Neuronal stem cell (in vitro differentiated cells): Measurements from ENCODE around the gene GNAS.

Source experiments
- DNase-seq: peaks from one replicate; pipeline ENCODE4 v3.0.0-alpha.2; 2013; ENCODE audit warnings: low spot score
- H2AFZ ChIP-seq: one replicate; pipeline ENCODE4 v1.6.1; 2013; ENCODE audit warnings: mild to moderate bottlenecking, low read length, inconsistent platforms
- H2AK5ac ChIP-seq: 2 replicates; pipeline ENCODE4 v1.6.1; 2013; ENCODE audit warnings: low read depth, mild to moderate bottlenecking, inconsistent platforms, low read length, moderate library complexity, mixed read lengths
- H2BK120ac ChIP-seq: 2 replicates; pipeline ENCODE4 v1.6.1; 2013; ENCODE audit warnings: low read depth, mild to moderate bottlenecking, inconsistent platforms, low read length, moderate library complexity, mixed read lengths
- H2BK12ac ChIP-seq: one replicate; pipeline ENCODE4 v1.6.1; 2013; ENCODE audit warnings: low read length, inconsistent platforms
- H2BK15ac ChIP-seq: 2 replicates; pipeline ENCODE4 v1.6.1; 2013; ENCODE audit warnings: mild to moderate bottlenecking, low read length, inconsistent platforms, mixed read lengths
- H2BK5ac ChIP-seq: one replicate; pipeline ENCODE4 v1.6.1; 2013; ENCODE audit warnings: inconsistent platforms, mild to moderate bottlenecking, low read length, moderate library complexity
- H3K14ac ChIP-seq: one replicate; pipeline ENCODE4 v1.6.1; 2013; ENCODE audit warnings: low read length, inconsistent platforms
- H3K18ac ChIP-seq: 2 replicates; pipeline ENCODE4 v1.6.1; 2013; ENCODE audit warnings: low read length, inconsistent platforms
- H3K23ac ChIP-seq: 2 replicates; pipeline ENCODE4 v1.6.1; 2013; ENCODE audit warnings: low read depth, mild to moderate bottlenecking, mixed read lengths, low read length, inconsistent platforms; ENCODE audit not compliant: poor library complexity
- H3K27ac ChIP-seq: replicated peaks from 3 replicates; pipeline ENCODE4 v1.5.1; 2013; ENCODE audit warnings: low read length, inconsistent platforms
- H3K27me3 ChIP-seq, 3 experiments: 2 replicates each; pipeline ENCODE4 v1.6.1; 2013; ENCODE audit warnings: low read length in 3 of 3, mild to moderate bottlenecking in 2 of 3, inconsistent platforms in 1 of 3, low read depth in 1 of 3, mixed read lengths in 1 of 3, moderate library complexity in 1 of 3; ENCODE audit not compliant: control insufficient read depth in 3 of 3, insufficient read depth in 3 of 3
- H3K36me3 ChIP-seq, 2 donors: replicated peaks in 1 of 2; 2 replicates each; pipeline ENCODE4 v1.6.1; 2013; ENCODE audit warnings: low read length in 2 of 2; ENCODE audit not compliant: control insufficient read depth in 2 of 2, insufficient read depth in 2 of 2
- H3K4ac ChIP-seq: 2 replicates; pipeline ENCODE4 v1.6.1; 2013; ENCODE audit warnings: inconsistent platforms, mild to moderate bottlenecking, low read length, moderate library complexity
- H3K4me1 ChIP-seq, 2 donors: 1 replicate in 1 of 2; 2 replicates in 1 of 2; pipeline ENCODE4 v1.6.1; 2013; ENCODE audit warnings: low read length in 2 of 2, low read depth in 1 of 2; ENCODE audit not compliant: control insufficient read depth in 2 of 2, insufficient read depth in 1 of 2
- H3K4me2 ChIP-seq: one replicate; pipeline ENCODE4 v1.6.1; 2013; ENCODE audit warnings: mild to moderate bottlenecking, low read length, inconsistent platforms; ENCODE audit not compliant: insufficient read depth, poor library complexity, severe bottlenecking
- H3K4me3 ChIP-seq, 2 donors: 2 replicates each; pipeline ENCODE4 v1.5.1; 2013; ENCODE audit warnings: low read length in 2 of 2, mild to moderate bottlenecking in 2 of 2, inconsistent platforms in 1 of 2, moderate library complexity in 1 of 2
- H3K79me1 ChIP-seq: one replicate; pipeline ENCODE4 v1.6.1; 2013; ENCODE audit warnings: low read depth, mild to moderate bottlenecking, inconsistent platforms, low read length, moderate library complexity
- H3K9ac ChIP-seq: one replicate; pipeline ENCODE4 v1.6.1; 2013; ENCODE audit warnings: mild to moderate bottlenecking, low read depth, low read length, inconsistent platforms; ENCODE audit not compliant: poor library complexity
- H3K9me3 ChIP-seq, 2 donors: replicated peaks in 1 of 2; 2 replicates each; pipeline versions ENCODE3 to v1.6.1; 2013; ENCODE audit warnings: low read length in 2 of 2, mild to moderate bottlenecking in 2 of 2, inconsistent platforms in 1 of 2, low read depth in 1 of 2, mixed read lengths in 1 of 2, moderate library complexity in 1 of 2; ENCODE audit not compliant: control insufficient read depth in 2 of 2, insufficient read depth in 1 of 2
- H4K8ac ChIP-seq: one replicate; pipeline ENCODE4 v1.6.1; 2013; ENCODE audit warnings: low read depth, mild to moderate bottlenecking, inconsistent platforms, low read length, moderate library complexity
- H4K91ac ChIP-seq: one replicate; pipeline ENCODE4 v1.6.1; 2013; ENCODE audit warnings: low read length, low read depth, mild to moderate bottlenecking, inconsistent platforms; ENCODE audit not compliant: poor library complexity
- WGBS, 2 donors: extraction: QIAGEN DNeasy Blood & Tissue Kit; methylation state at CpG; one replicate each; pipeline ENCODE4 v1.1.7; 2013; ENCODE audit warnings: missing lambda C conversion rate in 2 of 2, mixed read lengths in 1 of 2; ENCODE audit not compliant: insufficient read length in 2 of 2, insufficient replicate concordance in 1 of 2; ENCODE audit errors: extremely low coverage in 2 of 2; 5-methylcytosine and 5-hydroxymethylcytosine counted together

Gene GNAS

DNA sequence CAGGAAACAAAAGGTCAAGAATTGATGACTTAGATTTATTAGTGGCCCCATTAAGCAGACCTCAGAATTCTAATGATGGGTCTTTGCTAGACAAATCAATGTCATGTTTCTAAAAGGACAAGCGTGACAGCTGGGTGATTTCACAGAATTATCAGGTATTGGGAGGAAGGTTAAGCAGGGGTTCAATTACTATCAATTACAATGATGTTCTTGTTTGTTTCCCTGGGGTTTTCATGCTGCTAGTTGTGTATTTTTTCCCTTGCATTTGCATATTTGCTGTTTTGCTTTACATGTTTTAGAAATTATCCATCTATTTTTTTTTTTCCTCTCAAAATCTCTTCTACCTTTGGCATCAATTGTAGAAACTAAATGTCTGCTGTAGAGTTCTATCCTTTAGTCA is 27.9 kb downstream of the GNAS start:
- no peak overlapping the region for H2BK15ac ChIP-seq
- H3K27ac ChIP-seq, result no peak overlapping the region
- H3K4me1 ChIP-seq, result peaks cover 43 to 48% of the 10 kb centered on the region in 2 donors
- H4K91ac ChIP-seq, result no peak overlapping the region
- no peak overlapping the region for H2BK5ac ChIP-seq
- H3K9me3 ChIP-seq, result no peaks in the 10 kb centered on the region
- H3K9ac ChIP-seq, result no peak overlapping the region
- H2BK12ac ChIP-seq, result no peak overlapping the region
- H3K4ac ChIP-seq, result no peak overlapping the region
- no peak overlapping the region for H3K4me2 ChIP-seq
- no peak overlapping the region for H2AFZ ChIP-seq
- no peaks in the 10 kb centered on the region for H3K36me3 ChIP-seq
- H3K18ac ChIP-seq, result no peak overlapping the region
- no peak for DNase-seq
- no peak overlapping the region for H3K14ac ChIP-seq
- H4K8ac ChIP-seq, result no peak overlapping the region
- no peak overlapping the region for H2AK5ac ChIP-seq
- H3K4me3 ChIP-seq, result no peak overlapping the region
- no peaks in the 10 kb centered on the region for H3K27me3 ChIP-seq
- H3K23ac ChIP-seq, result no peak overlapping the region
- H3K79me1 ChIP-seq, result no peaks in the 10 kb centered on the region
- WGBS, 2 donors, result no CpG with 5 or more reads among the region's 1 CpG
- H2BK120ac ChIP-seq, result no peak overlapping the region

DNA sequence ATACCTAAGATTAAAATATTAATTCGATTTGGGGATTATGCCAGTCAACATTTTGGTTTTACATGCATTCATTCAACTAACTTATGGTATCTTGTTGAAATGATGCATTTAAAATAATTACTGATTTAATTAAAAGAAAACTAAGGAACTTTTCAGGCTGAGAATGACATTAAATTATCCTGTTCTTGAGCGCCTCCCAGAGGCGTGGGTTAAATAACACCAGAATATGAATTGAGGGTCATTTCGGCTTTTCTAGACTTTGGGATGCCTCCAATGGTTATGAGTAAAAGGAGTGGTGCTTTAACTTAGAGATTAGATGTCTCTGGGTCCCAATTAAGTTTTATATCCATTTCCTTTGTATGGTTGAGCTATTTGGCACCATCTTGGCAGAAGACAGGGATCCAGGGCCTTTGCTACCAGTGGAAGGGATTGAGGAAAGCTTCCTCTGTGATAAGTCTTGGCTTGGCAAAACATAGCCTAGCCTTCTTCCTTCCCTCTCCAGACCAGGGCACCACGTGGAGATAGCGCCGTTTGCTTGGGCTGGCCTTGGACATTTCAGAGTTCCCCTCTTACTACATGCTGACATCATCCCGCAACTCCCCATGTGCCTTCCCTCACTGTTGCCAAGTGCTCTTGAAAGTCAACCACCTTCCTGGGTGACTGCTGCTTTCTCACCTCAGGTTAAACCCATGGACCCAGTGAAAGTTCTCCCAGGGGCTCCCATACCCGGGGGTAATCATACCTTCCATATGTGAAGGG is 28.7 kb downstream of the GNAS start:
- no CpG with 5 or more reads among the region's 9 CpGs for WGBS, 2 donors
- Histone ChIP-seq H3K4me1 (peaks cover 41 to 44% of the 10 kb centered on the region in 2 donors), H3K36me3 (no peaks in the 10 kb centered on the region), H2BK5ac (no peak overlapping the region), H4K91ac (no peak overlapping the region), H3K79me1 (no peaks in the 10 kb centered on the region), H4K8ac (no peak overlapping the region), H3K4ac (no peak overlapping the region), H3K9ac (no peak overlapping the region), H2BK12ac (no peak overlapping the region), H2BK15ac (peak overlapping the region; percentile 72), H3K27ac (no peak overlapping the region), H2AFZ (no peak overlapping the region), H3K18ac (peak overlapping the region; percentile 83), H3K27me3 (no peaks in the 10 kb centered on the region), H3K23ac (no peak overlapping the region), H3K4me3 (no peak overlapping the region), H3K4me2 (no peak overlapping the region), H3K9me3 (peaks cover 0 to 4% of the 10 kb centered on the region in 2 donors), H2BK120ac (no peak overlapping the region), H3K14ac (no peak overlapping the region), H2AK5ac (peak overlapping the region; percentile 72)
- no peak for DNase-seq

DNA sequence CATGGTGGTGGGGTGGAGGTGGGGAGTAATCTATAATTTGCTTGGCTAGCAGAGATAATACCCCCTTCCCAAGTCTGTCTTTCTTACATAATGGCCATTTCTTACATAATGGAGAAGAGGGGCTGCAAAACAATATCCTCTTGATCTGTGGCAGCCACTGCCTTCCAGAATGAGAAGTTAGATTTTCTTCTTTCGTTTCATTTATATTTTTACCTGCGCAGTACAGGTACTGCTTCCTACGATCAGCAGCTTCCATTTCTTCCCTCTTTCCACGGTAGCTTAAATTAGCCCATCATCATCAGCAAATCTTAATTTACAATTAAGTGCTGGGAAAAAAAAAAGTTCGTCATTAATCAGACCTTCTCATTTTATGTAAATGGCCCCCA is 30.2 kb downstream of the GNAS start:
- H2AFZ ChIP-seq, result no peak overlapping the region
- no peak overlapping the region for H2BK12ac ChIP-seq
- no peak overlapping the region for H2BK5ac ChIP-seq
- H3K36me3 ChIP-seq, result no peaks in the 10 kb centered on the region
- H4K8ac ChIP-seq, result no peak overlapping the region
- H3K4me1 ChIP-seq, result peaks cover 32 to 33% of the 10 kb centered on the region in 2 donors
- H3K9ac ChIP-seq, result no peak overlapping the region
- no peak overlapping the region for H2AK5ac ChIP-seq
- no peak for DNase-seq
- no peak overlapping the region for H4K91ac ChIP-seq
- no peaks in the 10 kb centered on the region for H3K79me1 ChIP-seq
- H3K27me3 ChIP-seq, result no peaks in the 10 kb centered on the region
- H3K18ac ChIP-seq, result no peak overlapping the region
- no peak overlapping the region for H2BK15ac ChIP-seq
- H2BK120ac ChIP-seq, result no peak overlapping the region
- WGBS, 2 donors, result no CpG with 5 or more reads among the region's 5 CpGs
- H3K4ac ChIP-seq, result no peak overlapping the region
- H3K4me3 ChIP-seq, result no peak overlapping the region
- H3K23ac ChIP-seq, result no peak overlapping the region
- no peak overlapping the region for H3K14ac ChIP-seq
- peaks cover 0 to 6% of the 10 kb centered on the region in 2 donors for H3K9me3 ChIP-seq
- H3K27ac ChIP-seq, result peak overlapping the region; percentile 92
- no peak overlapping the region for H3K4me2 ChIP-seq

DNA sequence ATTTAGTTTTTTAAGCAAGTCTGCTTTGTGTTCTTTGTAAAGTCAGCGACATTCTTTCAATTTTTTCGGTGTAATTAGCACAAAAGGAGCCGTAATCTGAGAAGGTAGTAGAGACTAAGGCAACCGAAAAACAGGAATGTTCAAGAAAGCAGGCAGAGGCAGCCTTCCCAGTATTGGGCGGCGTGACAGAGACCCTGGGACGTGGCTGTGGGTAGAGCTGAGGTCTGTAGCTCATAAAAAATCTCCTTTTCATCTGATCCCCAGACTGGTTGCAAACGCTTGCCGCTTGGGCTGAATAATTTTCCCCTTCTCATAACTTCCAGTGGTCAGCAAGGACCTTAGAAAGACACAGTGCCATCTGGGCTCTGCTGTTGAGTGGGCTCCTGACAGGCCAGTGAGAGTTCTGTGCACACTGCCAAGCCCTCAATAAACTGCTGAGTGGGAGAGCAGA is 30.8 kb downstream of the GNAS start:
- Histone ChIP-seq H3K18ac (peak overlapping the region; percentile 84), H3K14ac (no peak overlapping the region)
- WGBS, 2 donors, result no CpG with 5 or more reads among the region's 9 CpGs

More for the DNA sequence above, 30.8 kb downstream of the GNAS start:
- Histone ChIP-seq H3K4me2 (no peak overlapping the region), H3K79me1 (no peaks in the 10 kb centered on the region), H3K27me3 (no peaks in the 10 kb centered on the region), H2AFZ (peak overlapping the region; percentile 37), H2BK120ac (peak overlapping the region; percentile 41), H4K91ac (no peak overlapping the region), H3K36me3 (no peaks in the 10 kb centered on the region), H3K27ac (peak overlapping the region; percentile 92), H2AK5ac (no peak overlapping the region), H2BK12ac (no peak overlapping the region), H3K23ac (no peak overlapping the region), H4K8ac (no peak overlapping the region), H3K4ac (peak overlapping the region; percentile 32), H3K9me3 (peaks cover 0 to 6% of the 10 kb centered on the region in 2 donors), H3K4me3 (no peak overlapping the region), H3K9ac (no peak overlapping the region), H2BK5ac (peak overlapping the region; percentile 56), H3K4me1 (peaks cover 26 to 29% of the 10 kb centered on the region in 2 donors), H2BK15ac (peak overlapping the region; percentile 13)
- peak; percentile 70 for DNase-seq
